Activated T-cell treated with anti-CD3 and anti-CD28 coated beads, Interleukin-2, amount 50 U/mL, for 72 hours (primary cell): ENCODE results near the gene CEBPB. TPM values are rescaled to one million over a fixed set of nuclear protein-coding genes. Genes with fewer than 3 reads are reported as not detected.

Experiments used
- ATAC-seq, 2 donors: fragments of 150-1000 bp; cut with Tn5 transposase; replicated peaks in 1 of 2; 2 replicates each; pipeline ENCODE4 v1.10.0; 2021; ENCODE audit warnings: moderate library complexity in 2 of 2, mild to moderate bottlenecking in 1 of 2
- DNase-seq, 2 donors: peaks; one replicate each; pipeline ENCODE4 v3.0.0; 2021 to 2022; ENCODE audit warnings: mixed read lengths in 1 of 2
- H3K27ac Mint-ChIP-seq: one replicate; pipeline ENCODE4 v1.8.0; 2022; ENCODE audit warnings: mild to moderate bottlenecking, moderate library complexity, mixed read lengths
- H3K27me3 Mint-ChIP-seq: one replicate; pipeline ENCODE4 v1.8.0; 2022; ENCODE audit warnings: low read depth, mixed read lengths
- H3K36me3 Mint-ChIP-seq, 2 donors: one replicate each; pipeline ENCODE4 v1.8.0; 2022; ENCODE audit warnings: mixed read lengths in 2 of 2, mild to moderate bottlenecking in 1 of 2; ENCODE audit not compliant: insufficient read depth in 2 of 2
- H3K4me1 Mint-ChIP-seq: one replicate; pipeline ENCODE4 v1.8.0; 2022; ENCODE audit warnings: low read depth, mixed read lengths
- H3K4me3 Mint-ChIP-seq, 2 donors: one replicate each; pipeline ENCODE4 v1.8.0; 2022; ENCODE audit warnings: mild to moderate bottlenecking in 2 of 2, mixed read lengths in 2 of 2, moderate library complexity in 2 of 2
- H3K9me3 Mint-ChIP-seq, 2 donors: one replicate each; pipeline ENCODE4 v1.8.0; 2022; ENCODE audit warnings: mixed read lengths in 2 of 2
- total RNA-seq, 2 donors: library from RNA; stranded (reverse); gene quantifications; one replicate each; pipeline ENCODE4 v1.2.3, GENCODE V29; 2022

CEBPB gene
- total RNA-seq, 2 donors from 2014 or later, result 111 to 134 TPM

DNA sequence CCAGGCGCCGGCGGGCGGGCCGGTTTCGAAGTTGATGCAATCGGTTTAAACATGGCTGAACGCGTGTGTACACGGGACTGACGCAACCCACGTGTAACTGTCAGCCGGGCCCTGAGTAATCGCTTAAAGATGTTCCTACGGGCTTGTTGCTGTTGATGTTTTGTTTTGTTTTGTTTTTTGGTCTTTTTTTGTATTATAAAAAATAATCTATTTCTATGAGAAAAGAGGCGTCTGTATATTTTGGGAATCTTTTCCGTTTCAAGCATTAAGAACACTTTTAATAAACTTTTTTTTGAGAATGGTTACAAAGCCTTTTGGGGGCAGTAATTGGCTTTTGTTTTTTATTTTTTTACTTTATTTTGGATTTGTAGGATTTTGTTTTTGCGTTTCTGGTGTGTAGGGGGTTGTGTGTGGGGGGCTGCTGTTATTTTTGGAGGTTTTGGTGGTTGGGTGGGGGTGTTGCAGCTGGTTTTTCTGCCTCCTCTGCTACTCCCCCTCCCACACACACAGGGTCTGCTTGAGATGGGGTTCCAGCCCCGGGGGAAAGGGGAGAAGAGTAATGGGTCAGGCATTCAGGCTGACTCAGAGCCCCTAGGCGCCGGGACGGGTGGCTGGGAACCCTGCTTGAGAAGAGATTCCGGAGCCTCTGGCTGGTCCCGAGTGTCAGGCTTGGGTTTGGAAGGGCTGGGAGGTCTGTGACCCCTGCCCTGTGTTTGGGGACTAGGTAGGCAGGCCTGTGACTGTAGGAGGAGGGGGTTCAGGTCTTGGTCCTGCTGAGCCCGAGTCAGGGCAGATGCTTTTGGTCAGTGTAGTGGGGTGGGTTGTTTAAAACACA lies 2.0 kb downstream of the CEBPB start:
- H3K27me3 Mint-ChIP-seq, result no peaks in the 10 kb centered on the region
- H3K36me3 Mint-ChIP-seq, result peaks cover 16 to 20% of the 10 kb centered on the region in 2 donors

DNA sequence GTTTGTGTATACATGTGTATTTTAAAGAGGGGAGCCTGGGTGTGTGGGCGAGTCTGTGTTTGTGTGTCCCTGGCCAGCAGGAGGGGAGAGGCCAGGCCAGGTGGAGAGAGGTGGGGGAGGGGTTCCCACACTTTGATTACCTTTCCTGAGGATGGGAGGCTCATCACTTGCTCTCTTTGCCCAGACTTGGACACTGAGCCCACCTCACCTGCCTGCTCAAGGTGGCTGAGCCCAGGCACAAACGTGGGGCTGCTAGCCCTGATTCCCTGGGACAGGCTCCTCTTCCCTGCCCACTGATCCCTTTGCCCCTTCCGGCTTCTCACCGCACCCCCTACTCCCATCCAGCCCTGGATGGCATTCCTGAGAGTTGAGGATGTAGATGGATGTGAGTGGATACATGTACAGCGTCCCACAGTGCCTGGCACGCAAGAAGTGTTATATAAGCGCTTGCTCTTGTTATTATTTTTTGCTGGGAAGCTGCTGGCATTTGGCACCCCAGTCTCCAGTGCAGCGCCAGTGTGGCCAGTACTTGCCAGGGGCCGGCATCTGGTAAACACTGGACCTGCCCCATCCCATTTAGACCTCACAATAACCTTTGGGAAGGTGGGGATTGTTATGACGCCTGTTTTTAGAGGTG lies 2.7 kb downstream of the CEBPB start:
- H3K4me3 Mint-ChIP-seq, result peak overlapping the region; percentile 90 to 97
- DNase-seq (peak; percentile 19 to 29), ATAC-seq (no peak)
- H3K9me3 Mint-ChIP-seq, result no peaks in the 10 kb centered on the region
- no peaks in the 10 kb centered on the region for H3K27me3 Mint-ChIP-seq
- peak overlapping the region; percentile 100 for H3K27ac Mint-ChIP-seq
- peaks cover 16 to 20% of the 10 kb centered on the region in 2 donors for H3K36me3 Mint-ChIP-seq
- H3K4me1 Mint-ChIP-seq, result peaks cover 40% of the 10 kb centered on the region

More for the DNA sequence above, 2.0 kb downstream of the CEBPB start:
- no peaks in the 10 kb centered on the region for H3K9me3 Mint-ChIP-seq
- DNase-seq, result peak; percentile 89 to 90
- peak; percentile 37 to 44 for ATAC-seq
- H3K4me3 Mint-ChIP-seq, result peak overlapping the region; percentile 90 to 97
- peak overlapping the region; percentile 100 for H3K27ac Mint-ChIP-seq
- peaks cover 40% of the 10 kb centered on the region for H3K4me1 Mint-ChIP-seq

DNA sequence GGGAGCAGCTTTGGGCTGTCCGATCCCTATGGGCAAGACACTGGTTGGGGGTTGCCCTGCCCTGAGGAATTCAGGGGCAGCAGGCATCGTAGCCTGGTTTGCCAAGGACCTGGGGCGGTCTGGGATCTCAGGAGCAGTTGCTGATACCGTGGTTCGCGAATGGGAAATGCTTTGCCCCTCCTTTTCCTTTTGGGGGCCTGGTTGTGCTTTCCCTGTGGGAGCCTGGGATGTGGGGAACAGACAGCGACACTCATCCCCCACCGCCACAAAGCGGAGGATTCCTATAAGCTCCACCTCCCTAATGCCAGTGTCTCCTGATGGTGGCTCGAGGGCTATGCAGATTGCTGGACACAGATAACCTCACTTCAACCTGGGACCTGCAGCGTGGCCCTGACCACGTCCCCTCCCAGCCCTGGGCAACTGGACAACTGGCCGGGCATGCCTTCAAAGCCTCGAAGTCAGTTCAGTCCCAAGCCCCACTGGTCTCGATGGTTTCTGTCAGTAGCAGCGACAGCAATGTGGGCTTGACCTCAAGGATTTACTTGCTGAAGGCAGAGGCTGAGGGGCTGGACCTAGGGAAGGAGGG lies 3.3 kb downstream of the CEBPB start:
- no peaks in the 10 kb centered on the region for H3K27me3 Mint-ChIP-seq
- H3K4me1 Mint-ChIP-seq, result peaks cover 40% of the 10 kb centered on the region
- peak overlapping the region; percentile 100 for H3K27ac Mint-ChIP-seq
- H3K9me3 Mint-ChIP-seq, result no peaks in the 10 kb centered on the region
- H3K36me3 Mint-ChIP-seq, result peaks cover 16 to 20% of the 10 kb centered on the region in 2 donors
- peak overlapping the region; percentile 90 to 97 for H3K4me3 Mint-ChIP-seq
- ATAC-seq, result no peak
- DNase-seq, result no peak

DNA sequence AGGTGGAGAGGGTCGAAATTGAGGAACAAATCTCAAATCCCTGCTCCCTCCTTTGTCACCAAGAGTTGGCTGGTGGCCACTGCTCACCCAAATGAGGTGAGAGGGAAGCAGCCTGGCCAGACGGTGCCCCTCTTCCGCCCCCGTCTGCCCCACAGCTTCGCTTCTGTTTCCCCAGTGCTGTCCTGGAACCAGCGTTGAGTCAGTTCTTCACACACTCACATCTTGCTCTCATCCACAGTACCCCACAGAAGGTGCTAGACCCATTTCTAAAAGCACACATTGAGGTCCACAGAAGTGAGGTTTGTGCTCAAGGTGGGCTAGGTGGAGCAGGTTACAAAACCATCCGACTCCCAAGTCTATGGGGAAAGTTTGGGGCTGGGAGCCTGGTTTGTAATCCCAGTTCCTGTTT lies 3.8 kb downstream of the CEBPB start:
- no peak for ATAC-seq
- H3K36me3 Mint-ChIP-seq, result peaks cover 16 to 20% of the 10 kb centered on the region in 2 donors
- H3K27me3 Mint-ChIP-seq, result no peaks in the 10 kb centered on the region
- peak overlapping the region; percentile 89 for H3K27ac Mint-ChIP-seq
- H3K9me3 Mint-ChIP-seq, result no peaks in the 10 kb centered on the region
- H3K4me3 Mint-ChIP-seq, result peak overlapping the region; percentile 90 to 97
- peak; percentile 22 to 23 for DNase-seq
- peaks cover 40% of the 10 kb centered on the region for H3K4me1 Mint-ChIP-seq

DNA sequence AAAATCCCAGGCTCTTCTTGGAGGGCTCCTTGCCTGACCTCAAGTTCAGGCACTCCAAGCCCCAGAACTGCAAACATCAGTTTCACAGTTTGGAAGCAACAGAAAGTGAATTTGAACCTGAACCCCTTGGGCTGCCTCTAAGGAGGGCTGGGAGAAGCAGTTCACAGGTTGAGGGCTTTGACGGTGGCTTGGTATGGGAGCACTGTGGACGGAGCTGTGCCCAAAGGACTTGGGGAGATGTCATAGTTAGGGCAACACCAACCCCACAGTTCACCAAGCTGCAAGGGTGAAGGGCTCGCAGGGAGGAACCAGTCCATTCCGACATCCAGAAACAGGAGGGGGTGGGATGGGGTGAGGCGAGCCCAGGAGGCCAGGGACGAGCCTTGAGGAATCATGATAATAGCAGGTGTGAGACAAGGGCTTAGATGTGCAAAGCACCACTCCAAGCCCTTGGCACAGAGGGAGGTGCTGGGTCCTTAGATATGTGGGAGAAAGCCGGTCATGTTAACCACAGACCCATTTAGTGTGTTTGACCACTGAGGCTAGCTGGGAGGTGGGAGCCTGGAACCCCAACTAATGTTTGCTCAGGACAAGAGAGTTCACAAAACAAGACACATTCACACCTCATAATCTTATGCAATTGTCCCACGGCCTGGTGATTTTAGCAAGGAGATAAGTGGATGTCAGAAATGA lies 4.3 kb downstream of the CEBPB start:
- peak overlapping the region; percentile 89 for H3K27ac Mint-ChIP-seq
- no peaks in the 10 kb centered on the region for H3K27me3 Mint-ChIP-seq
- H3K36me3 Mint-ChIP-seq, result peaks cover 16 to 20% of the 10 kb centered on the region in 2 donors
- H3K4me3 Mint-ChIP-seq, result peak overlapping the region; percentile 90 to 97
- DNase-seq (no peak), ATAC-seq (no peak)
- no peaks in the 10 kb centered on the region for H3K9me3 Mint-ChIP-seq
- H3K4me1 Mint-ChIP-seq, result peaks cover 40% of the 10 kb centered on the region

DNA sequence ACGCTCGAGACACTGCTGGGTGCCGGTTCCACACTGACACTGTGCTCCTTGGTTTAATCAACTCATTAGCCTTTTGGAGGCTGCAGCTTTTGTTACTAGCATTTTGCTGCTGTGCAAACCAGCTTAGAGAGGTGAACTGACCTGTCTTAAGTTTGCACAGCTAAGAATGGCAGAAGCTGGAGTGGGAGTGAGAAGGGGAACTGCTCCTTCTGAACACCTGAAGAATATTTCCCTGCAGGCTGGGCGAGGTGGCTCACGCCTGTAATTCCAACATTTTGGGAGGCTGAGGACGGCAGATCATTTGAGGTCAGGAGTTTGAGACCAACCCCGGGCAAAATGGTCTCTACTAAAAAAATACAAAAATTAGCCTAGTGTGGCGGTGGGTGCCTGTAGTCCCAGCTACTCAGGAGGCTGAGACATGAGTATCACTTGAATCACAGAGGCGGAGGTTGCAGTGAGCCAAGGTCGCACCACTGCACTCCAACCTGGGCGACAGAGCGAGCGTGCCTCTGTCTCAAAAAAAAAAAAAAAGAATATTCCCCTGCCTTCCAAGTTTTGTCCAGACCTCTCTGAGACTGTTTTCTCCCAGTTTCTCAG lies 5.0 kb downstream of the CEBPB start:
- Mint-ChIP-seq H3K4me1 (peaks cover 40% of the 10 kb centered on the region), H3K4me3 (peak overlapping the region in 1 of 2 donors; percentile 97), H3K9me3 (no peaks in the 10 kb centered on the region), H3K27ac (peak overlapping the region; percentile 89), H3K36me3 (peaks cover 16 to 20% of the 10 kb centered on the region in 2 donors), H3K27me3 (no peaks in the 10 kb centered on the region)
- DNase-seq (no peak), ATAC-seq (no peak)

DNA sequence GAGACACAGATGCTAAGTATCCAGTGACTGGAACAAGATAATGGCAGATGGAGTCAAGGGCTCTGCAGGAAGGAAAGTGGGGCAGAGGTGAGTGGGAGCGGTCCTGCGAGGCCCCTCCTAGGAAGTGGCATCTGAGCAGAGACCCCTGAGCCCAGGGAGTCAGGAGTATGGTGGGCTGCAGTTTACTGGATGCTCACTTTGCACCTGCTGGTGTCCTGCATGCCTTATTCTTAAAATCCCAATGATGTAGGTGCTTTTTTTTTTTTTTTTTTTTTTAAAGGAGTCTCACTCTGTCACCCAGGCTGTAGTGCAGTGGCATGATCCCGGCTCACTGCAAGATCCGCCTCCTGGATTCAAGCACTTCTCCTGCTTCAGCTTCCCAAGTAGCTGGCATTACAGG lies 5.6 kb downstream of the CEBPB start:
- Mint-ChIP-seq H3K36me3 (peaks cover 16 to 20% of the 10 kb centered on the region in 2 donors), H3K27me3 (no peaks in the 10 kb centered on the region), H3K27ac (peak overlapping the region; percentile 45)

DNA sequence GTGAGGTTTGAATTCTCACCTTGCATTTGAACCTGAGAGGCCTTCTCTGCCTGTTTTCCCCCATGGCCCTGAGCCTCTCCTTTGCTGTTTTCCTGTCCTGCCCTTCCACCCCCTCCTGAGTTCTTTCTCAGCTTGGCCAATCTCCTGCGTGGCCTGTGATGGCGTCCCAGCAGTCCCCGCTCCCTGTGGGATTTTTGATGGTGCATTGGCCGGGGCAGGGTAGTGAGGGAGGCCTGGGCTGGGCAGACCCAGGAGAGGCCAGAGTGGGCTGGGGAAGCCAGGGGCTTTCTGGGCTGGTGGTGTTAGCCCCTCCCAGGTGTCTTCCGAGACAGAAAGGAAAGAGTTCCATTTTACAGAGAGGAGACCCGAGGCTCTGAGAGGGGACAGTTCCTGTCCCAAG lies 6.3 kb downstream of the CEBPB start:
- ATAC-seq, result no peak
- Mint-ChIP-seq H3K27ac (peak overlapping the region; percentile 67), H3K4me1 (peaks cover 40% of the 10 kb centered on the region), H3K4me3 (no peak overlapping the region), H3K9me3 (no peaks in the 10 kb centered on the region), H3K27me3 (no peaks in the 10 kb centered on the region), H3K36me3 (peaks cover 16 to 20% of the 10 kb centered on the region in 2 donors)
- DNase-seq, result no peak

More for the DNA sequence above, 5.6 kb downstream of the CEBPB start:
- Mint-ChIP-seq H3K4me1 (peaks cover 40% of the 10 kb centered on the region), H3K4me3 (no peak overlapping the region), H3K9me3 (no peaks in the 10 kb centered on the region)
- ATAC-seq (no peak), DNase-seq (no peak)

DNA sequence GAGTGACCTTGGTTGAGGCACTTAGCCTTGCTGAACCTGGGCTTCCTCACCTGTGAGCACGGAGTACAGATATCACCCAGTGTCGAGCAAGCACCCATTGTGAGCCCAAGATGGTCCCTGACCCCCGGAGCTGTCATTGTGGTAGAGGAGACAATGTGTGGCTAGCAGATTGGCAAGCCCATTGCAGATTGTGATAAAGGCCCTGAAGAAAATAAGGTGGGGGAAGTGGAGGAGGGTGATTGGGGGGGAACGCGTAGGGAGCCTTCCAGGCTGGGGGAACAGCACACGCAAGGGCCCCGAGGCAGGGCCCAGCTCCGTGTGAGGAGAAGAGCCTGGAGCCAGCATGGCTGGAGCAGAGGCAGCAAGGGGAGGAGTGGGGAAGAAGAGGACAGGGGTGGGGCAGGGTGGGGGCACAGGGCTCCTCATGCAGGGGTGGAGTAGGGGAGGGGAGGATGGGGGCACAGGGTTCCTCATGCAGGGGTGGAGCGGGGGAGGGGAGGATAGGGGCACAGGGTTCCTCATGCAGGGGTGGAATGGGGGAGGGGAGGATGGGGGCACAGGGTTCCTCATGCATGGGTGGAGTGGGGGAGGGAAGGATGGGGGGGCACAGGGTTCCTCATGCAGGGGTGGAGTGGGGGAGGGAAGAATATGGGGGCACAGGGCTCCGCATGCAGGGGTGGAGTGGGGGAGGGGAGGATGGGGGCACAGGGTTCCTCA lies 7.0 kb downstream of the CEBPB start:
- Mint-ChIP-seq H3K9me3 (no peaks in the 10 kb centered on the region), H3K4me1 (peaks cover 39% of the 10 kb centered on the region), H3K27me3 (no peaks in the 10 kb centered on the region), H3K27ac (no peak overlapping the region), H3K4me3 (no peak overlapping the region), H3K36me3 (peaks cover 14 to 15% of the 10 kb centered on the region in 2 donors)
- ATAC-seq, result peak in 1 of 2 donors; percentile 3
- DNase-seq, result no peak

DNA sequence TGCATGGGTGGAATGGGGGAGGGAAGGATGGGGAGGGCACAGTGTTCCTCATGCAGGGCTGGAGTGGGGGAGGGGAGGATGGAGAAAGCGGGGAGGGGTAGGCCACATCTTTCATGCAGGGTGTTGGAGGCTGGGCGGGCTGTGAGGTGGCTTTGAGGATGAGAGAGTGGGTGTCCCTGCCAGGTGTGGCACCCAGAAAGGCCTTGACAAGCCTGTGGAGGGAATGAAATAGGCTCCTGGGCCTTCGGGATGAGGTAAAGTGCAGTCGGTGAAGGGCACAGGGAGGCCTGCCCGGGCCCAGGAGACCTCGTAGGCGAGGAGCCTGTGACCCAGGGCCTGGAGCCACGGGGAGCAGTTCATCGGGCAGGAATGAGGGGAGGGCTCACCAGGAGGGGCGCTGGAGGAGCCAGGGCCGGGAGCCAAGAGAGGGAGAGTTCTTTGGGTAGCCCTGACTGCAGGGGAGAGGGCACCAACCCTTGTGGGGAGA lies 7.6 kb downstream of the CEBPB start:
- no peak overlapping the region for H3K4me3 Mint-ChIP-seq
- DNase-seq (no peak), ATAC-seq (no peak)
- H3K36me3 Mint-ChIP-seq, result peaks cover 8 to 9% of the 10 kb centered on the region in 2 donors
- peaks cover 39% of the 10 kb centered on the region for H3K4me1 Mint-ChIP-seq
- H3K9me3 Mint-ChIP-seq, result no peaks in the 10 kb centered on the region
- no peaks in the 10 kb centered on the region for H3K27me3 Mint-ChIP-seq
- H3K27ac Mint-ChIP-seq, result no peak overlapping the region

DNA sequence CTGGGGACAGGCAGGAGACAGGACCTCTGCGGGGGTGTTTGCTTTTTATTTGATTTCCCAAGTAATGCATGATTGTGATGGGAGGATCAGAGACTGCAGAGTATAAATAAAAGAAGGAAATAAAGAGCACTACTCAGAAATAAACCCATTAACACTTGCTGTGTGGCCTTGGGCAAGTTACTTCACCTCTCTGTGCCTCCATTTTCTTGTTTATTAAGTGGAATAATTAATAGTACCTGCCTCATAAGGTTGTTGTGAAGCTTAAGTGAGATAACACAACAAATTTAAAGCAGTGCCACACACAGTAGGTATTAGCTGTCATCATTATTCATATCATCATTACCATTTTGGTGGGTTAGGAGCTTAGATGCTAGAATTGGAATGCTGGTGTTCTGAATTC lies 8.1 kb downstream of the CEBPB start:
- H3K36me3 Mint-ChIP-seq, result peaks cover 3 to 6% of the 10 kb centered on the region in 2 donors
- H3K9me3 Mint-ChIP-seq, result no peaks in the 10 kb centered on the region
- ATAC-seq (no peak), DNase-seq (no peak)
- peaks cover 4% of the 10 kb centered on the region for H3K27me3 Mint-ChIP-seq
- H3K4me1 Mint-ChIP-seq, result peaks cover 36% of the 10 kb centered on the region
- H3K27ac Mint-ChIP-seq, result peak overlapping the region; percentile 73
- no peak overlapping the region for H3K4me3 Mint-ChIP-seq

DNA sequence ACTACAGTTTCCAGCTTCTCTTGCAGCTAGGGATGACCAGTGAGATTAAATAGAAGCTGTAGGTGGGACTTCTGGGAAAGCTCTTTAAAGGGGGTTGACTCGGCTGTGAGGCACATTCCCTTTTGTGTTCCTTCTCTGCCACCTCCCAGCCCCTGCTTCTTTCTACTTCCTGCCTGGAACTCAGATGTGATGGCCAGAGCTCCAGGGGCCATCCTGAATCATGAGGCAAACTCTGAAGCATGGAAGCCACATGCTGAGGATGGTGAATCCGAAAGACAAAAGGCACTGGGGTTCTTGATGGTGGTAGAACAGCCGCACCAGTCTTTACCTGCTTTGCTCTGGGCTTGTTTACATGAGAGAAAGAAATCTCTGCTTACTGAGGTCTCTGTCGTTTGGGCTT lies 9.1 kb downstream of the CEBPB start:
- no peak overlapping the region for H3K27ac Mint-ChIP-seq
- H3K9me3 Mint-ChIP-seq, result peaks cover 0 to 6% of the 10 kb centered on the region in 2 donors
- peaks cover 11% of the 10 kb centered on the region for H3K27me3 Mint-ChIP-seq
- ATAC-seq (no peak), DNase-seq (no peak)
- no peak overlapping the region for H3K4me3 Mint-ChIP-seq
- H3K36me3 Mint-ChIP-seq, result peaks cover 2 to 7% of the 10 kb centered on the region in 2 donors
- peaks cover 30% of the 10 kb centered on the region for H3K4me1 Mint-ChIP-seq
